AG20443 (cell line): Measurements from ENCODE around the gene KCNJ1.

ENCODE experiments used
- DNase-seq: peaks from one replicate; pipeline ENCODE4 v3.0.0; 2012; ENCODE audit warnings: low spot score, mixed read lengths

KCNJ1 gene

DNA sequence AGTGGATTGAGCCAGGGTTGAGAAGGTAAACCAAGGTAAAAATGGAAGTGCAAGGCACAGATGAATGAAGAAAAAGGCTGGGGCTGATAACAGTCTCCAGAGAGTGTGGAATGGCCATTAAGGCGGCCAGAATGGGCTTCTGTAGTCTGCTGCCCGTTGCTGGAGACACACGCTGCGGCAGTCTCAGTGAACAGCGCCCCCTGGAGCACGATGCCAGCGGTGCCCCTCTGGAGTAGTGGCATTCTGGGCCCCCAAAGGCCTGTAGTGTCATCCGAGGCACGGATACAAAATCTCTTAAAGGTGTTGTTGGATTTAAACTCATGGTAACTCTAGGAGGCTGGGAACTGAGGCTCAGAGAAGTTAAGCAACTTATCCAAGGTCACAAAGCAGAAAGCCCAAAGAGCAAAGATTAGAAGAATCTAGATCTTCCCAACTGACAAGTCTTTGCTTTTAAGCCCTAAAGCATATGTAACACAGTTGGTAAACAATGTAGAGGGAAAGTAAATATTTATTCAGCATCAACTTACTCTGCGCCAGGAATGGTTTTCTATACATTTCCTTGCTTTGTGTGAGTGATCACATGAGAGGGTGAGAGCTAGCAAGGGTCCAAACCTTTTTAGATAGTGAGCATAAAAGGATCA is 18.2 kb downstream of the KCNJ1 start:
- DNase-seq = peak; percentile 76

DNA sequence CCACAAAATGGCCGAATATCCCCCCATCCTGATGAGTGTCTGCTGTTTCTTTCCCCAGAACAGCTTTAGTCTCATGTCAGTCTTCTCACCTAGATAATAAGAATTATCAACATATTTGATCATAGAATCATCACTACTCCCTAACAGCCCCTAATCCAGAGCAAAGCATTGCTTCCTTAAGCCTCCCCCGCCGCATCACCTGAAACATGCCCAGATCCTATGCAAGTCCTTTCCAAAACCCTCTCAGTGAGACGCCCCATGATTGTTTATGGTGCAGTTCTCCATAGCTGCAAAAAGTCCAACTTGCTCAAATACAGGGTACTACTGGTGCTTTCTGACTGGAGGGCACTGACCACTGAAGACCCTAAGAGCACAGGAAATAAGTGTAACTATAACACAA is 20.1 kb downstream of the KCNJ1 start:
- DNase-seq = no peak

DNA sequence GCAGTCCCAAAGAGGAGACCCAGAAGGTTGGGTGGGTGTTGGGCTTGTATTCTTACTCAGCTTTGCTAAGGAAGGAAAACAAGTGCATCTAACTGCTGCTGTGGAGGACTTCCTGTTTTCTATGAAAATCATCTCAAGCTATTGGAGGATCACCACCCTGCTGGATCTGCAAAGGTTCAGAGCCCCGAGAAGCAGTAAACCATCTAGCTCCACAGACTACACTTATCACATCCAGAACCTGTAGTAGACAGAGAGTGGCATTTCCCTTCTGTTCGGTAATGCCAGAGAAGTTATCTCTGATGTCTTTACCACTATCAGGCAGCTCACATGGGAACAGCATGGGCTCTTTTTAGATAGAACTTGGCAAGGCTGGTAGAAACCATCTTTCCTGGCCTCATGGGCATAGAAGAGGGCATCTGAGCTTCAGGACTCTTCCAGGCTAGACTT is 21.7 kb downstream of the KCNJ1 start:
- no peak for DNase-seq

DNA sequence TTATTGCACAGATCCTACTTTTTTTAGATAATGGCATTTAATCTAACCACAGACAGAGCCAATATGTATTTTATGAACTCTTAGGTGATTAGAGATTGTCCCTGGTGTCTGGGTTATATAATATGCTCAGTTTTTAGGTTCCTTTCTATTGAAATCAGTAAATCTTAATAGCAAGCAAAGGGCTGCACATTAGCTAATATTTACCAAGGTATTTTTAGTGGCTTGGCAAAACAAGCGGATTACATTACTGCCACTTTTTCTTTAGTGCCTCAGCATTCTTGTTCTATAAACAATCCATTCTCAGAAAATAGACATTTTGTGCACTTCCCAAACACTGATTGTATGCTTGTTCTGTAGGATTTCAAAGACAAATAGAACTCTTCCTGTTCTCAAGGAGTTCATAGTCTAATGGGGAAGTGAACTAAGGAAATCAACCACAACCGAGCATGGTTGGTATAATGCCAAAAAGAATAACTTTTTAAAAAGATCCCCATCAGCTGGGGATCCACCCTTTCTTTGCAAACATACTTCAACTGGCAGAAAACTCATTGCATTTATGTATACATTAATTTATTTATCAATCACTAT is 23.8 kb downstream of the KCNJ1 start:
- DNase-seq = no peak

DNA sequence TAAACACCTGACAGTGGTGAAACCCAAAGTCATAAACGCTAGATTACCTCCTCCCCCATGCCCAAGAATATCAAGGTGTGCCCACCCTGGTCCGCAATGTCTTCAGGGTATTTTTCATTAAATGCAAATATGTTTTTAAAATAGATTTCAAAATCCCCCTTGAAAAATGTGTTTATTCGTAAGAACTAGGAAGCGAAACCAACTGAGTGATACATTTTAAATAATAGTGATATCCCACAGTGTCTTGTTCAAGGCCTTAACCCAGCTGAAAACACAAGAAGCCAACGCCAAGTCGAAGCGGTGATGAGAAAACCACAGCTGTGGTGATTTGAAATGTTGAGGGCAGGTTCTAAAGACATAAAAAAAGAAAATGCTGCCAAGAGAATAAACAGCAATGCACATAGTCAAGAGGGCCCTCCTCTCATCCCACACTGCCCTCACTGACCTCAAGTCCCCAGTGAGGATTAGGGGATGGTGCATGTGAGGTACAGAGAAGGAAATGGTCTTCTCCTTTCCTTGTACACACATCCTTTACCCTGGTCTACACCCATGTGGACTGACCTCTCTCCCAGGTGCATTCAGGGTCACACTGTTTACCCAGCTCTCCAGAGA is 25.5 kb downstream of the KCNJ1 start:
- no peak for DNase-seq

DNA sequence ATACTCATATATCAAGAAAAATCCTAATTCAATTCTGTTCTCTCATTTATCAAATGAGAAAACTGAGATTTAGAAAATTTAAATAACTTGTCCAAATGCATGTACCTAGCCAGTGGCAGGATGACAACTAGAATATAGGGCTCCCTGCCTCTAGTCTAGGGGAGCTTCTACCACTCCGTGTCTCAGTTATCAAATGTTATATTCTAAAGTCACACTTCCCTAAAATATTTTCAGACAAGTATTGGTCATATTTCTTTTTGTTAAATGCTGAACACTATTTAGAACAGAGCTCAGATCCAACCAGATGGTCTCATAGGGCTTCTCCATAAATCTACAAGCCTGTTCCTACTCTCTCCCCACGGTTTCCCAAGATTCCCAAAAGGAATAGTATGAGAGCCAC is 26.3 kb downstream of the KCNJ1 start:
- no peak for DNase-seq

DNA sequence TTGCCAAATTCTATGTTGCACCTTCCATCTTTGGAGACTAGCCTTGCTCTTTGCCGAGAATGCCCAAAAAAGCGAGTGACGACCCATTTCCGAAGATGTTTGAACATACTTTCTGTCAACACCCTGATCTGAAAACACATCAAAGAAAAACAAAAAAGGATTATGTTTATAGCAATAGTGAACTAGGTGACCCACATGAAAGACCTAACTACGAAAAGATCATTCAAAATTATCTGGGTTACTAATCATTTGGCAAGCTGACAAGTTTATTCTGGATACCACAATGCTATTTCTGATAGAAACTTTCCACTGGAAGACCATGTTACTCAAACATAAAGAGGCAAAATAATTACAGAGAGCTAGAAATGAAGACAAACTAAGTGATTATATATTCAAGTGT is 27.0 kb downstream of the KCNJ1 start:
- no peak for DNase-seq

DNA sequence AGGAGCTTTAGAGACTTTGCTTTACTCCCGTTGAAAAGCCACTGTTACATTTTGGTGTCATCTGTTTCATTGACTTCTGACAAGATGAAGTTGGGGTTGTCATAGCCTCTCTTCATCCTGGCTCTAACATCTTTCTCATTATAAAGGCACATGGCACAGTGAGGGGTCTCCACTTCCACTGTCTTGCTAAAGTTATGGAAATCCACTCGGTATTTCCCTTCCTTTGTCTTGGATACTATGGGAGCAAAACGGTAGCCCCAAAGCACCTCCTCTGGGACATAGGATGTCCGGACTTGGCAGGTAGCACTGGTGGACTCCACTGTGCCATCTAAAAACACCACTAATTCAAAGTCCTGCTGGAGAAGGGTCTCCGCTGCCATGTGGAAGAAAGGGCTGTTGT is 28.0 kb downstream of the KCNJ1 start:
- no peak for DNase-seq

DNA sequence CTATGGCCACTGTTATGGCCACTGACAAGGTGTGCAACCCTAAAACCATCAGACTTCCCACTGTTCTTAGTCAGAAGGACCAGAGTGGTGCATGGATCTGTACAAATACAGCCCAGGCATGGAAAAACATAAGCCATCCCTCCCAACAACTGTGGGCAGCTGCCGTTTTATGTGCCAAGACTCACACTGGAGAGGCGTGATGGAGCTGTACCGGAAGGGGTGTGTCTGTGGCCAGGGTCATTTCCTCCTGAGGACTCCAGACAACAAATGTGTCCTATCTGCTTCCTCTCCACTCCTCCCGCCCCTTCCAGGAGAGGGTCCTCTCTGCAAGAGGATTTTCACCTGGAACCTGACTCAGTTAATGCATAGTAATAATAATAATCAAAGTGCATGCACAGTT is 29.5 kb downstream of the KCNJ1 start:
- no peak for DNase-seq

DNA sequence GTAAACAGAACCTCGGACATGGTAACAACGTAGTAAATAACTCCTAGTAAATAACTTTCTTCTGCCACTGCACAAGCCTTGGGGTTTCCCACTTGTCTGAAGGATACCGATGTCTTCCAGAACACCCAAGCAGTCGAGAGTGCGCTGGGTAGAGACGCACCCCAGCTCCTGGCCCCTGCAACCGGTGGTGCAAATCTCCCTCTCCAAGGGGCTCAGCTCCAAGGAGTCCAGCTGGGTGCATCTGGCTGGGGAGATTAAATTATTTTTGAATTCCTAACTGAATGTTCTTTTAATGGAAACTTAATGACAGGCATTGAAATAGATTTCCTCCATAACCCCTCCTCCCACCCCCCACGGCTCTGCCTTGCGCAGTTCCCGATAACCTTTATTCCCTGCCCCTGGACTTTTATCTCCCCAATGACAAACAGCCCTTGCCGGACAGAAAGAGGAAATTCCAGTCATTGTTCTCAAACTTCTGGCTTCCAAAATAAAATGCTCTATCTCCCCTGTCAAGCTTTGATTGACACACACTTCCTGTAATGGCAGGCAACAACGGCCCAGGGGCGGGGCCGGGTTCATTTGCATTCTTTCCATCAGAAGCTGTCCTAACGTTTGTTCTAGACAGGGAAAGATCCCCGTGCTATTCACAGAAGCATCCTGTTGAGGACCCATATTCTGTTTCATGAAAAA is 31.2 kb downstream of the KCNJ1 start:
- no peak for DNase-seq

DNA sequence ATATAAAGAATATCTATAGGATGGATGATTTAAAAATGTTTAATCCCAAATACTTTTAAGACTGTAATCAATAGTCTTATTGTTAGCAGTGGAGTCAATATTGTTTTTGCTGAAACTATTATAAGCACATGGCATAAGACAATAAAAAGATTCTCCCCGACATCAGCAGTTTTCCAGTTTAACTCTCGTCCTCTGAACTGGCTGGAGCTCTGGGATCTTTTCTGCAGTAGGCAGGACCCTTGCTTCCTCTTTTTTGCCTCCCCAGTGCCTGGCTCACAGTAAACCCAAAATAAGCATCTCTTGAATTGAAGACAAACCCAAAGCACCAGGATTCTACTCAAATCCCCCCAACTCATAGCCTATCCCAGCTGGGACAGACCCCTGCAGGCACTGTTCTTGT is 32.9 kb downstream of the KCNJ1 start:
- DNase-seq = no peak

DNA sequence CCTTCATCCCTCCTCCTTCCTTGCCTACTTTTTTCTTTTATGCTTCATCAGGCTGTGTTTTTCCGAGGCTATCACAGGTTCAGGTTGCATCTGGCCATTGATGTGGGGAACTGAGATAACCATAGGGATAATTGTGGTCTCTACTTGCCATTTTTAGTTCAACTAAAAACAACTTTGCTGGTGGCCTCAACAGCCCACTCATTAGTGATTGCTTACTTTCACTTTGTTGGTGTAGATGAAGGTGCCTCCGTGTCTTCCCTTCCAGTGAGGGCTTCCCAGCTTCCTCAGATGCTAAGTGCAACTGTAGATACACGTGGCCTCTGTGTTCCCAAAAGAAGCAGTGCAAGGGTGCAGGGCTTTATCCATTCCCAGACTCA is 35.0 kb downstream of the KCNJ1 start:
- DNase-seq = no peak

DNA sequence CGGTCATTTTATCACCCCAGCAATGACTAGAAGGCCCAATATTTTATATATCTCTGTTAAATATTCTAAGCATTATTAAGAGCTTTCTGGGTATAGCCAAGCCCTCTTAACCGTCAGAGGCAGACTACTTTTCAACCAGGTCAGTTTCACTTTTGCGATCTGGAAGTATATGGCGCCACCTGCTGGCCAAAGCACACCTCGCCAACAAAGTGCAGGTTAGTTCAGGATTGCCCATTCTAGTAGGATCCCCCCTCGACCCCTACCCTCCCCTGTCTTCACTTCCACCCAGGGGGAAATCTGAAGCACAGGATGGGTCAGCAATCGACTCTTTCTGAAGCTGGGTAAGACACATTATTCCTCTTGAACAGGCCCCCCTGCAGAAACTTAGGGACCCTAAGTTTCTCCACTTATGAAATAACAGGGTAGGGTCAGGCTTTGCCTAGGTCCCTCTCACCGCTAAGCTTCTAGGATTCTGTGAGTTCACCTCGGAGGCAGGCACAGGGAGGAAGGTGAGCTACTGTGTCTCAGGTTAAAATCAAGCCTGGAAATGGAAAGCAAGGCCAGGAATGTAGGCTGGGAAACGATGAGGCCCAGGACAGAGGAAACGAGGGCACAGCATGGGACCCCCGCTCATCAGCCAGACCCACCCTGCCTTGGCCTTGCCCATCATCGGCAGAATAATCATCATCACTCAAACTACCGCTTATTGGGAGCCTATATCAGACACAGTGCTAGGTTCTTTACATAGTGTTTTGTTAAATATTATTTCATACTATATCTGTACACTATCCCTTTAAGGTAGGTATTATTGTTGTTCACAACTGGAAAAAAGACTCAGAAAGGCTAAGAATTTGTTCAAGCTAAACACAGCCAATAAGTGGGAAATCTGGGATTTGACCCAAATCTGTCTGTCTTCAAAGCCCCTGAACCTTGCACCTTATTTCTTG is 35.6 kb downstream of the KCNJ1 start:
- peak; percentile 81 for DNase-seq

DNA sequence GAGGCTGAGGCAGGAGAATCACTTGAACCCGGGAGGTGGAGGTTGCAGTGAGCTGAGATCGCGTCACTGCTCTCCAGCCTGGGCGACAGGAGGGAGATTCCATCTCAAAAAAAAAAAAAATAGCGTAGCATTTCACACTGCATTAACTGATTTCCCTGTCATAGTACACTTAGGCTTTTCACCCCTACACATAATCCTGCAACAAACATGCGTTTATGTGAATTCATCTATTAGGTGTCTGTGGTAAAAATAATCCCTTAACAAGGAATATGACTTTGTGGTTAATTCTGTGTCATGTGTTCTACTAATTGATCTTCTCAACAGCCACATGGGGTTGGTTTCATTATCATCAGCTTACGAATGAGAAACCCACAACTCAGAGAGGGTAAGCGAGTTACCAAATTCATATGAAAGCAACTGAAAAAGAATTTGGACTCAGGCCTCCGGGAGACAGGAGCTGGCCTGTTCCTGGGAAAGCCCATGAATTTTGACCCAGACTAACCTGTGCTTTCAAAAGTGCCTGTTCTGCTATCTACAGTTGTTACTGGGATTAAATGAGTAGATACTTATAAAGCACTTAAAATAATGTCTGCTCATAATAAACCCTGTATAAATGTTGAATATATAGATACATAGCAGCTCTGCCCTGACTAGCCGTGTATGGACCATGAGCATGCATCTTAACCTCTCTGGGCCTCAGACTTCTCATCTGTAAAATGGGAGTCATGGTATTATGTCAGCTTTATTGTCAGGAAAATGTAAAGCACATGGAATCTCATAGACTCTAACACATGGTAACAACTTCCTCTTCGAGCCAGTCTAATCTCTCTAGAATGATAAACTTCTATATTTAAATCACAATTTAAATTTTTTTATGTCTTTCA is 36.6 kb downstream of the KCNJ1 start:
- no peak for DNase-seq

DNA sequence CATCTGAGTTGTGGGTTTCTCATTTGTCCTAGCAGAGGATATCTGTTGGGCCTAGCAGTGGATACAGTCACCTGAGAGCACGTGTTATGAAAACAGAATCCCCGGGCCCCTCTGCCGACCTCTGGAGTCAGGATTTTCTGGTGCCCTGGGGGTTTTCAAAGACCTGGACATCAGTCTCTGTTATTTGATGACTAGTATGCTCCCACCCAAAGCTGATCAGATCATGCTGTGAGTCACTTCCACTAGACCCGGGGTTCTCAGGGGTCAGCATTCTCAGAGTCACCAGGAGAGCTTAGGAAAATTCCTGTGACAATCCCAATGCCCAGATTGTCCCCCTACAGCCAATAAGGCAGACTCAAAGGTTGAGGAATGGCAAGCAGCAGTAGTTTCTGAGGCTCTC is 38.7 kb downstream of the KCNJ1 start:
- DNase-seq = no peak

DNA sequence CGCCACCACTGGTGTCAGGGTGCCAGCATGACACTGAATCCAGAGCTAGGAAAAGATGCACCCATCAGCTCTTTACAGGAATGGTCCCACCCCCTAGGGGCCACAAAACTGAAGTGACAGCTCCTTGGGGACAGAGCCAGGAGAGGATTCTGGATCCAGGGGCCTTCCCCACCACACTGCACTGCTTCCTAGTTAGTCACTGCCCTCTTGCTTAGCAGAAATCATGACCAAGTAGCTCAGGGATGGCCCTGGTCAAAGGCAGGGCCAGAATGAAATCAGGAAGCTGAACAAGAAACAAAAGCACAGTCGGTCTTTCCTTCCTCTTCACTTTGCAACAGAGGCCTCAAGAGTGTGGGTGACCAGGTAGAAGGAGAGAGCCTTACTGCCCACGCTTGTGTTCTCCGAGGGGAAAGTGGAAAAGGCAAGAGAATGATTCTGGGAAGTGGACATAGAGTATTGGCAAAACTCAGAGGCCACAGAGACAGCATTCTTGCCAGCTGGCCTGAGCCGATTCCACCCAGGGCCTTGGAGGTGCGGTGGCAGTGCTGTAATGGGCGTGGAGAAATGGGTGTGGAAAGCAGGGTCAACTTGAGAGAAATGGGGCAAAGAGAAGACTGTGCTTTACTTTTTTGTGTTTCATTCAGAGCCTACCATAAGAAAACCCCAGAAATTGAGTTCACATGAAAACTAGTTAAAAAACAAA is 39.8 kb downstream of the KCNJ1 start:
- no peak for DNase-seq

DNA sequence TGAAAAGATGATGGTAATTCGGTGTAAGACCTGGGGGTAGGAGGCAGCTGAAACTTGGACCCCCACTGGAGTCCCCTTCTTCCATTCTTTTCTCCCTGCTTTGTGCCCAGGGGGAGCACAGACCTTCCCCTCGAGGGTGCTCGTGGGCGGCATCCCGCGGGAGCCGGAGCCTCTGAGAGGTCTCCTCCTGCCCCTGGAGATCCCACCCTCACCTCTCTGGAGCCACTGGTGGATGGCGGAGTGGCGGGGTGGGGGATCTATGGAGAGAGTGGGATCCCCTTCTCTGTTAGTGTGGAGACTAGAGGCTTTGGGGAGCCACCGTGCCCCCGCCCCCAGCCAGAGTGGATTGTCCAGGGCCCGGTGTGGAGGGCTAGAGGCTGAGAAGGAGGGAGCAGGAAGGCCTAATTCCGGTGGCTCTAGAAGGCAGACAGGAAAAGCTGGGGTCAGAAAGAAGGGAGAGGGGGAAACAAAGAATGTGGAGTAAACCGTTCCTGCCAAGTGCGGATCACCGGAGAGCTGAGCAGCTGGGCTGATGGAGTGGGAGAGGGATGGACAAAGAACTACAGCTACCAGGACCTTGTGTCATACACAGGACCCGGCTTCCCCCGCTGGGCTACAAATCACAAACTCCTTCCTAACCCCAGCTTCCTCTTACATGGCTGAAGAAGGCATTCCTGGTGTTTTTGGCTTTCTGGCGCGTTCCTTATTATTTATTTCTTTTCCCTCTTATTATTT is 41.9 kb downstream of the KCNJ1 start:
- no peak for DNase-seq

DNA sequence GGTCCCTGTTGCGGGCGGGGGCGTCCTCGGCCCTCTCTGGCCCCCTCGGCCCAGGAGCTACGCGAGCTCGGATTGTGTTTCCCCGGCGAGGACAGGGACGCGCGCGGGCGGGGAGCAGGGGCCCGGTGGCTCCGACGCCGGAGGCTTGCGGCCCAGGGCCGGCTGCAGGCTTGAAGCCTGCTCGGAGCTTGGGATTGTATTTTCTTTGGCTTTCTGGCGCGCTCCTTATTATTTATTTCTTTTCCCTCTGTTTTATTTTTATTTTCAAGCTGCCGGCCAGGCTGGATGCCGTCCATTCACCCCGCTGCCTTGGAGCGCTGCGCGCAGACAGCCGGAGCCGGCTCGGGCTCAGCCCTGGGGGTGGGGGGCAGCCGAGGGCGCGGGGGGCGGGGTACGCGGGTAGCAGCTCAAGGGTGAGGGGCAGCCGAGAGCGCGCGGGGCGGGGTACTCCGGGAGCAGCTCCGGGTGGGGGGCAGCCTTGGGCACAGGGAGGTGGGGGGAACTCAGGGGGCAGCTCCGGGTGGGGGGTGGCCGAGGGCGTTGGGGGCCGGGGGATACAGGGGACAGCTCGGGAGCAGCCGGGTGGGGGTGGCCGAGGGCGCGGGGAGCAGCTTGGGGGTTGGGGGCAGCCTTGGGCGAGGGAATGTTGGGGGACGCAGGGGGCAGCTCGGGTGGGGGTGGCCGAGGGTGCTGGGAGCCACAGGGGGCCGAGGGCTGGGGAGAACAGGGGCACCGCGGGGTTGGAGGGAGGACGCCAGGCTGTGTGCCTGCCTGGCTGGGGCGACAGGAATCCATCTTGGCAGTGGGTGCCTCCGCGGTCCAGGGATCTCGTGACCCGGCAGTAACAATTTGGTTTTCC is 42.7 kb downstream of the KCNJ1 start:
- peak; percentile 53 for DNase-seq

DNA sequence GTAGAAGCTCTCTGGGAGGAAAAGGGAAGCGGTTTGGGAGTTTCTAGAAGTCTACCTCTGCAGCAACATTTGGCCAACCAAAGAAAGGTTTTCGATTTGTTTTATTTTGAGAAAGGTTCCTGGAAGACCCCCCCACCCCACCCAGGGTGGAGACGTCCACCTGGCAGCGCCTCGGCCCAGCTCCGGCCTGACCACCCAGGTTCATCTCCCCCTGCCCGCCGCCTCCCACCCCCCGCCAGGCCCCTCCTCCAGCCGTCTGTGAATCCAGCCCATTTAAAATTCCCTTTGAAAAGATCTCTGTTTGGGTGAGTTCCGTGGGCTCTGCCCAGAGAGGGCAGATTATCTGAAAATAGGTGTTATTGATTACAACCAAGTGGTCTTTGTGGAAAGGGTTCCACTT is 43.3 kb downstream of the KCNJ1 start:
- no peak for DNase-seq
